Ascending aorta (tissue), 2 donors: ENCODE data around the gene DNAJC5. TPM values are rescaled to one million over a fixed set of nuclear protein-coding genes. Genes with fewer than 3 reads are reported as not detected.

ENCODE experiments used
- DNase-seq, 2 donors: peaks; one replicate each; pipeline ENCODE4 v3.0.0-alpha.2; 2019; ENCODE audit warnings: low spot score in 2 of 2
- H3K27ac ChIP-seq, 2 donors: fragments of 200-600 bp; sonication (generic); one replicate each; pipeline ENCODE4 v1.5.1; 2016 to 2017; ENCODE audit warnings: mild to moderate bottlenecking in 1 of 2
- H3K27me3 ChIP-seq: fragments of 200-600 bp; sonication (generic); one replicate; pipeline ENCODE4 v1.5.1; 2017
- H3K36me3 ChIP-seq, 2 donors: fragments of 200-600 bp; sonication (generic); one replicate each; pipeline ENCODE4 v1.5.1; 2016
- H3K4me1 ChIP-seq, 2 donors: fragments of 200-600 bp; sonication (generic); one replicate each; pipeline ENCODE4 v1.5.1; 2016 to 2017; ENCODE audit warnings: mild to moderate bottlenecking in 1 of 2
- H3K4me3 ChIP-seq, 2 donors: fragments of 200-600 bp; sonication (generic); one replicate each; pipeline ENCODE4 v1.5.1; 2016 to 2017; ENCODE audit warnings: mild to moderate bottlenecking in 1 of 2
- H3K9me3 ChIP-seq, 2 donors: fragments of 200-600 bp; sonication (generic); one replicate each; pipeline ENCODE4 v1.5.1; 2016
- intact Hi-C: fragments of 100-400 bp; cut with DNase I; formaldehyde crosslinking; loops from one replicate; pipeline ENCODE4 v1.15.1; 2023
- total RNA-seq: library from RNA; depleted of rRNA; stranded (reverse); fragments of >200 nt; gene quantifications from one replicate; pipeline ENCODE4 v1.1.0, GENCODE V29; 2016
- TF ChIP-seq, protein P1 (sequence below), 3 experiments: fragments of 200-600 bp in 2 of 3; fragments of 450-650 bp in 1 of 3; sonication (generic) in 2 of 3; IDR thresholded peaks; one replicate each; pipeline ENCODE4 v1.5.1; 2016 to 2019; ENCODE audit warnings: antibody characterized with exemption in 3 of 3, mild to moderate bottlenecking in 1 of 3, moderate library complexity in 1 of 3

Gene DNAJC5
- total RNA-seq, 1 donor from 2014 or later = 42.9 TPM

DNA sequence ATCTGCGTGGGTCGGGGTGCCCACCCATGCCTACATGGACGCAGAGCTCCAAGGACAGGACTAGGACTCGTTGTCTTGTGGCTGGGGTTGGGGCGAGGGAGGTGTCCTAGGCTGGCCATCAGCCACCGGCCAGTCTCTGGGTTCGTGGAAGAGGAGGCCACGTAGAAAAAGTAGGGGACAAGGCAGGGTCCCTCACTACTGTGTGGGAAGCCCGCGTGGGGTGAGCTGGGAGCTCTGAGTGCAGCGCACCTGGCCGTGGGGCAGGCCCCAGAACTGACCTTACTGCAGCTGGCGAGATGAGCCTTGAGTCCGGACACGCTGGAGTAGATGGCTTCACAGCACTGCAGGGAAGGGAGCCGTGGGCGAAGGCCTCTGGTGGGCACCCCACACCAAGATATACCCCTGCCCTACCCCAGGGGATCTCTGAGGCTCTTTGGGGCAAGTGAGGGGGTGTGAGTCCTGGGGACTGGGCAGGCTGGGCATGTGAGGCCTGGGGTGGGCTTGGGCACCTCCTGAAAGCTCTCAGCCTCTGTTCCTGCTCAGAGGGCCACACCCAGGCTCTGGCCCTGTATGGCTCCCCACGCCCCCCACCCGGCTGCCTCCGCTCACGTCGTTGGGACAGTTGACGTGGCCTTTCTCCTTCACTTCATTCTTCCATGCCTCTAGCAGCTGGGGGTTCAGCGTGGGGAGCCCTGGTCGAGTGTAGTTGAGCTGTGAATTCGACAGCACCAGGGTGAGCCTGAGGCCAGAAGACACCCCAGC, 66.9 kb downstream of the DNAJC5 start:
- intact Hi-C loops = no loop called here
- H3K27ac ChIP-seq = no peak overlapping the region

DNA sequence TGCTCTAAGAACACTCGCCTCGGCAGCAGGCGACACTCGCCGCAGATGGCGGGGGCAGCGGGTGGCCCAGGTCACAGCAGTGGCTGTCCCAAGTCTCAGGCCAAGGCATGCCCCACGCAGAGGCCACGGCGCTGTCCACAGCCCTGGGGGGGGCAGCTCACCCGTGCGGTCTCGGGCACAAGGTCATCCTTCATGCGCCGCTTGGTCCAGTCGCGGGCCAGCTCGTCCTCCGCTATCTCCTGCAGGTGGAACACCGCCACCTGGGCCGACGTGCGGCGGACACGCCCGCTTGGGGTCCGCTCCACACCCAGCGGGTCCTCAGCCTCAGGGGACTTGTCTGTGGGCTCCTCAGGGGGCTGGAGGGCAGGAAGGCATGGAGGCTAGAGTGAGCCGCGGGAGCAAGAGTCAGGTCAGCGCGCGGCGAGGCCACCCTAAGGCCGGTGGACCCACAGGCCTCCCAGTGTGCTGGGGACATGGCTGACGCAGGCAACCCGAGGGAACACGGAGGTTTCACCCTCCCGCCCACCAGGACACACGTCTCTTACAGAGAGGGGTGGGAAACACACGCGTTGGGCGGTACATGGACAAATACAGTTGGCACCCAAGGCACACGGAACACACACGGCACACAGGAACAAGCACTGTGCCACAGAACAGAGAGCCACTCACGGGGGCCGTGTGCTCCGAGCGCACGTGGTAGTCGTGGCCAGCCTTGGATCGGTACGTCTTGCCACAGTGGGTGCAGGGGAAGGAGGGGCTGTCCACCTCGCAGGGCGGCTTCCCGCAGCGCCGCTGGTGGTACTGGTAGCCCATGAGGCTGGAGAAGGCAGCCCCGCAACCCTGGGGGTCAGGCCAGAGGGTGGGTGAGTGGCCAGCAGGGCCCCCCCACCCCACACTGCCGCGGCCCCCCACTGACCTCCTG, 67.8 kb downstream of the DNAJC5 start:
- no peak overlapping the region for H3K27ac ChIP-seq
- H3K36me3 ChIP-seq = peaks cover 16 to 51% of the 10 kb centered on the region in 2 donors
- H3K9me3 ChIP-seq = no peaks in the 10 kb centered on the region
- H3K27me3 ChIP-seq = no peaks in the 10 kb centered on the region
- intact Hi-C loops = no loop called here
- no peak for DNase-seq
- peaks cover 0 to 3% of the 10 kb centered on the region in 2 donors for H3K4me1 ChIP-seq
- TF ChIP-seq, protein P1, sequence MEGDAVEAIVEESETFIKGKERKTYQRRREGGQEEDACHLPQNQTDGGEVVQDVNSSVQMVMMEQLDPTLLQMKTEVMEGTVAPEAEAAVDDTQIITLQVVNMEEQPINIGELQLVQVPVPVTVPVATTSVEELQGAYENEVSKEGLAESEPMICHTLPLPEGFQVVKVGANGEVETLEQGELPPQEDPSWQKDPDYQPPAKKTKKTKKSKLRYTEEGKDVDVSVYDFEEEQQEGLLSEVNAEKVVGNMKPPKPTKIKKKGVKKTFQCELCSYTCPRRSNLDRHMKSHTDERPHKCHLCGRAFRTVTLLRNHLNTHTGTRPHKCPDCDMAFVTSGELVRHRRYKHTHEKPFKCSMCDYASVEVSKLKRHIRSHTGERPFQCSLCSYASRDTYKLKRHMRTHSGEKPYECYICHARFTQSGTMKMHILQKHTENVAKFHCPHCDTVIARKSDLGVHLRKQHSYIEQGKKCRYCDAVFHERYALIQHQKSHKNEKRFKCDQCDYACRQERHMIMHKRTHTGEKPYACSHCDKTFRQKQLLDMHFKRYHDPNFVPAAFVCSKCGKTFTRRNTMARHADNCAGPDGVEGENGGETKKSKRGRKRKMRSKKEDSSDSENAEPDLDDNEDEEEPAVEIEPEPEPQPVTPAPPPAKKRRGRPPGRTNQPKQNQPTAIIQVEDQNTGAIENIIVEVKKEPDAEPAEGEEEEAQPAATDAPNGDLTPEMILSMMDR (IDR thresholded peaks at IDR 0.05) = no peak
- H3K4me3 ChIP-seq = no peak overlapping the region

More for the DNA sequence above, 66.9 kb downstream of the DNAJC5 start:
- no peak for DNase-seq
- TF ChIP-seq, protein P1 (IDR thresholded peaks at IDR 0.05) = no peak
- Histone ChIP-seq H3K27me3 (no peaks in the 10 kb centered on the region), H3K9me3 (no peaks in the 10 kb centered on the region), H3K4me3 (no peak overlapping the region), H3K36me3 (peaks cover 10 to 45% of the 10 kb centered on the region in 2 donors), H3K4me1 (peaks cover 1 to 10% of the 10 kb centered on the region in 2 donors)

DNA sequence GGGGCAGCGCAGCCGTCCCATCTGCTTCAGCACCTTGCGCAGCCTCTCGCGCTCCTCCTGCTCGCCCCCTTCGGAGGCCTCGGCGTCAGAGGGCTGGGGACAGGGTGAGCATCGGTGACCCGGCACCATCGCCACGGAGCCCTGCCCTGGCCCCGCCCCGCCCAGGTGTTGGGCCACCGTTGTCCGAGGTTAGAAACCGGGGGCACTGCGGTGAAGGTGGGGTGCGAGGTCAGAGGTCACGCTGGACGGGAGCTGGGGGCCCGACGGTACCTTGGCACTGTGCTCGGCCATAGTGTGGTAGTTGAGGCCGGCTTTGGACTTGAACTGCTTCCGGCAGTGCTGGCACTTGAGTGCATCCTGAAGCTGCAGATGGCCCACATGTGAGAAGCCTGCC, 68.4 kb downstream of the DNAJC5 start:
- TF ChIP-seq, protein P1 (IDR thresholded peaks at IDR 0.05) = no peak
- DNase-seq = no peak
- H3K36me3 ChIP-seq = peaks cover 16 to 51% of the 10 kb centered on the region in 2 donors

DNA sequence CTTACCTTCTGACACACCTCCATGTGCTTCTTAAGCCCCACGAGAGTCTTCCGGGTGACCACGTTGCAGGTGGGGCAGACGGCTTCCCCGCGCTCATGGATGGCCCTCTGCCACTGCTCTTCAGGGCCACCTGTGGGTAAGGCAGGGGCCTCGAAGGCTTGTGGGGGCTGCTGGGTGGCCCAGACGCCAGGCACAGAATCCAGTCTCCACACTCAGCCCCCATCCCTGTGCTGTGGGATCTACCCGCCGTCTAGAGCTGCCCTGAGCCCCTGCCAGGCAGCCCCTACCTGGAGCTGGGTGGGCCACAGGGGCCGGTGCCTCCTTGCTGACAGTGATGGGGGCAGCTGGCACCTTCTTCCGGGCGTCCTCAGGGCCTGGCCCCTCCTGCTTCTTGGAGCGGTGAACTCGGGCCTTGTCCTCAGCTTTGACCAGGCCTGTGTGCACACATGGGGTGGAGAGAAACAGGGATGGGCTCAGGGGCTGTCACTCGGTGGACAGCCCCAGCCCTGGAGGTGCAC, 68.9 kb downstream of the DNAJC5 start:
- H3K27ac ChIP-seq = no peak overlapping the region
- H3K4me1 ChIP-seq = peaks cover 5 to 7% of the 10 kb centered on the region in 2 donors
- H3K4me3 ChIP-seq = no peak overlapping the region
- peaks cover 16 to 51% of the 10 kb centered on the region in 2 donors for H3K36me3 ChIP-seq
- no peaks in the 10 kb centered on the region for H3K27me3 ChIP-seq
- intact Hi-C loops = no loop called here
- TF ChIP-seq, protein P1 (IDR thresholded peaks at IDR 0.05) = no peak
- DNase-seq = no peak
- no peaks in the 10 kb centered on the region for H3K9me3 ChIP-seq

More for the DNA sequence above, 68.4 kb downstream of the DNAJC5 start:
- no peak overlapping the region for H3K4me3 ChIP-seq
- no peaks in the 10 kb centered on the region for H3K9me3 ChIP-seq
- H3K27ac ChIP-seq = no peak overlapping the region
- no peaks in the 10 kb centered on the region for H3K27me3 ChIP-seq
- intact Hi-C loops = no loop called here
- H3K4me1 ChIP-seq = peaks cover 0 to 3% of the 10 kb centered on the region in 2 donors

DNA sequence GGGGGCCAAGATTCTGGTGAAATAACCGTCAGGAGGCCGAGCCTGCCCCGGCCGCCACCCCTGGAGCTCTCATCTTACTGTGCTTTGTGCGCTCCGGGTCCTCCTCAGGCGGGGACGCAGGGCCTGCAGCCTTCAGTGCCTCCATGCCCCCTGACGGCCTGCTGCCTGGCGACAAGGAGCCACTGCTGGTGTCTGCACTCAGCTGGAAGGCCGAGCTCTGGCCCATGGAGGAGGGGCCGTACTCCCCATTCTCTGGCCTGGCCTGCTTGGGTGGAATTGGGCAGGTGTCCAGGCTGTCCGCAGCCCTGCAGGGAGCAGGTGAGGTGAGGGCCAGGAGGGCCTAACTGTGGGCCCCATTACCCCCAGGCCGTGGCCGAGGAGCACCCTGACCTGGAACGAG, 69.5 kb downstream of the DNAJC5 start:
- H3K27ac ChIP-seq = no peak overlapping the region
- H3K27me3 ChIP-seq = no peaks in the 10 kb centered on the region
- peaks cover 8 to 11% of the 10 kb centered on the region in 2 donors for H3K4me1 ChIP-seq
- H3K4me3 ChIP-seq = no peak overlapping the region
- no peaks in the 10 kb centered on the region for H3K9me3 ChIP-seq
- no peak for DNase-seq
- H3K36me3 ChIP-seq = peaks cover 16 to 48% of the 10 kb centered on the region in 2 donors
- TF ChIP-seq, protein P1 (IDR thresholded peaks at IDR 0.05) = no peak
- intact Hi-C loops = no loop called here
